K562 (cell line): Measurements from ENCODE around the gene STARD13. TPM values are rescaled to one million over a fixed set of nuclear protein-coding genes. Genes with fewer than 3 reads are reported as not detected.

ENCODE experiments used
- AFF4 ChIP-seq: sonication (generic); formaldehyde crosslinking; IDR thresholded peaks from 2 replicates; pipeline ENCODE4 v1.8.0; 2023; ENCODE audit warnings: mild to moderate bottlenecking, missing genetic modification reagents
- DPF2 ChIP-seq: fragments of 450-650 bp; IDR thresholded peaks from 2 replicates; pipeline ENCODE4 v1.6.1; 2016
- MLX ChIP-seq, 2 experiments: fragments of 450-650 bp in 1 of 2; sonication (generic) in 1 of 2; formaldehyde crosslinking; conservative IDR thresholded peaks; 2 replicates each; pipeline versions ENCODE4 v1.4.0 to v1.8.1; 2020 to 2022; ENCODE audit warnings: mild to moderate bottlenecking in 1 of 2, missing genetic modification reagents in 1 of 2
- MNT ChIP-seq, 2 experiments: fragments of 450-650 bp; conservative IDR thresholded peaks; 2 replicates each; pipeline ENCODE4 v1.6.1; 2017; ENCODE audit warnings: mild to moderate bottlenecking in 2 of 2, moderate library complexity in 2 of 2
- NR2C2 ChIP-seq, 2 experiments: fragments of 200-800 bp in 1 of 2; sonication (Bioruptor generic) in 1 of 2; sonication (generic) in 1 of 2; formaldehyde crosslinking in 1 of 2; IDR thresholded peaks; 2 replicates each; pipeline versions ENCODE4 v1.6.1 to v1.8.0; 2016 to 2022; ENCODE audit warnings: mild to moderate bottlenecking in 1 of 2, missing compliant biosample characterization in 1 of 2, missing genetic modification characterization in 1 of 2, missing genetic modification reagents in 1 of 2
- POLR2AphosphoS2 ChIP-seq: IDR thresholded peaks from 2 replicates; pipeline ENCODE4 v1.6.1; 2012; ENCODE audit warnings: low read length, improper control_type of control experiment
- RERE ChIP-seq: sonication (generic); formaldehyde crosslinking; IDR thresholded peaks from 2 replicates; pipeline ENCODE4 v1.8.0; 2023; ENCODE audit warnings: missing genetic modification reagents, mild to moderate bottlenecking, borderline replicate concordance
- polyA plus RNA-seq, 8 experiments: library from polyadenylated mRNA; depleted of rRNA in 4 of 8; stranded (reverse) in 5 of 8; unstranded in 3 of 8; fragments of >200 nt; fragmentation: Nextera tagmentation in 2 of 8; fragmentation: Illumina TruSeq in 1 of 8; extraction: Ambion mirVana in 2 of 8; extraction: Trizol in 1 of 8; gene quantifications; 2 replicates each; pipeline versions ENCODE4 v1.2.1 to v1.2.3, GENCODE V29; 2011 to 2014; ENCODE audit warnings: inconsistent platforms in 1 of 8, missing spikeins in 1 of 8
- total RNA-seq, 7 experiments: library from RNA; depleted of rRNA in 6 of 7; stranded (reverse); fragments of >200 nt in 6 of 7; fragmentation: Illumina TruSeq in 2 of 7; extraction: Trizol in 2 of 7; gene quantifications; 2 replicates each; pipeline versions ENCODE4 v1.2.1 to v1.2.3, GENCODE V29; 2011 to 2021; ENCODE audit warnings: low replicate concordance in 1 of 7

The STARD13 gene
- total and polyA plus RNA-seq, 9 of the 15 experiments (the other 6 are each of a cell fraction or from before 2014, with no cell fraction given): 0.11 TPM; not detected in 8

- TF ChIP-seq NR2C2 (CRISPR knock-in tag; IDR thresholded peaks at IDR 0.05) (no peak), NR2C2 (tag; IDR thresholded peaks at IDR 0.05) (no peak), AFF4 (CRISPR knock-in tag) (no peak), POLR2AphosphoS2 (no peak), MNT (conservative IDR thresholded peaks at IDR 0.05) (no peak), DPF2 (no peak), MLX (CRISPR knock-in tag; conservative IDR thresholded peaks at IDR 0.05) (no peak), RERE (CRISPR knock-in tag) (no peak)
These were observed 54.2 kb downstream of the STARD13 start (continued) for GRCh38 chr13:33231339-33231738.
